Astrocyte (in vitro differentiated cells and primary cell): ENCODE measurements around the gene CCRL2.
"Not testable (repeated sequence)": the region's sequence is repeated elsewhere in the genome, so short reads cannot be mapped to it uniquely, and the experiment has no call there.

Source experiments
- CTCF ChIP-seq: IDR thresholded peaks from 2 replicates; pipeline ENCODE4 v1.5.1; 2011; ENCODE audit warnings: low read depth, mild to moderate bottlenecking, inconsistent platforms, low read length, moderate library complexity; ENCODE audit not compliant: insufficient read depth
- EZH2 ChIP-seq: IDR thresholded peaks from 2 replicates; pipeline ENCODE4 v1.6.1; 2012; ENCODE audit warnings: mild to moderate bottlenecking, low read length, inconsistent platforms; ENCODE audit not compliant: insufficient read depth

- TF ChIP-seq CTCF, EZH2: not testable (repeated sequence)
Measured at GRCh38 chr3:46426476-46426875, 19.4 kb downstream of the CCRL2 start.
